KOPT-K1 (cell line): ENCODE results near the gene RIOK1.

Source experiments
- H3K27ac ChIP-seq: fragments of 200-600 bp; sonication (generic); 2 replicates; pipeline ENCODE4 v1.5.1; 2016; ENCODE audit warnings: antibody characterized with exemption, mild to moderate bottlenecking, low read depth, low read length; ENCODE audit not compliant: poor library complexity, severe bottlenecking
- H3K36me3 ChIP-seq: fragments of 200-600 bp; sonication (generic); 2 replicates; pipeline ENCODE4 v1.5.1; 2017; ENCODE audit warnings: antibody characterized with exemption, mild to moderate bottlenecking, low read length, moderate library complexity; ENCODE audit not compliant: insufficient read depth
- H3K9me3 ChIP-seq: fragments of 200-600 bp; sonication (generic); 2 replicates; pipeline ENCODE4 v1.5.1; 2017; ENCODE audit warnings: antibody characterized with exemption, low read length, mild to moderate bottlenecking; ENCODE audit not compliant: insufficient read depth, poor library complexity, severe bottlenecking

Gene RIOK1

DNA sequence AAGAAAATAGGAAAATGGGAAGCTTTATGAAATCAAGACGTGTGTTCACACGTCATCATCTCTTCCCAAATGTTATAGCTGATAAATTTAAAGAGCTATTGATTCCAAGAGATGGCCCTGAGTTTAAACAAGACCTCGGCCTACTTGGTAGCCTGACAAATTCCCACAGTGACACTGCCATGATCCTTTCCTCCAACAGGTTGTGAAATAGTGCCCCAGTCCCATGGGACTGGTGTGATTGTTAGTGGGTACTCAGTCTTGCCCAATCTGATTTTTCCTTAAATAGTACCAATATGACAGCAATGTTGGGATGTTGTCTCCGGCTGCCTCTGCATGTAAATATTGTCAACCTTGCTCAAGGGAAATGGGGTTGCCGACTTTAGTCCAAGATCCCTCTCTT lies 34.5 kb downstream of the RIOK1 start:
- Histone ChIP-seq H3K27ac (no peak overlapping the region), H3K36me3 (peaks cover 14% of the 10 kb centered on the region; the same call in 1 of the 2 replicates), H3K9me3 (no peaks in the 10 kb centered on the region)

DNA sequence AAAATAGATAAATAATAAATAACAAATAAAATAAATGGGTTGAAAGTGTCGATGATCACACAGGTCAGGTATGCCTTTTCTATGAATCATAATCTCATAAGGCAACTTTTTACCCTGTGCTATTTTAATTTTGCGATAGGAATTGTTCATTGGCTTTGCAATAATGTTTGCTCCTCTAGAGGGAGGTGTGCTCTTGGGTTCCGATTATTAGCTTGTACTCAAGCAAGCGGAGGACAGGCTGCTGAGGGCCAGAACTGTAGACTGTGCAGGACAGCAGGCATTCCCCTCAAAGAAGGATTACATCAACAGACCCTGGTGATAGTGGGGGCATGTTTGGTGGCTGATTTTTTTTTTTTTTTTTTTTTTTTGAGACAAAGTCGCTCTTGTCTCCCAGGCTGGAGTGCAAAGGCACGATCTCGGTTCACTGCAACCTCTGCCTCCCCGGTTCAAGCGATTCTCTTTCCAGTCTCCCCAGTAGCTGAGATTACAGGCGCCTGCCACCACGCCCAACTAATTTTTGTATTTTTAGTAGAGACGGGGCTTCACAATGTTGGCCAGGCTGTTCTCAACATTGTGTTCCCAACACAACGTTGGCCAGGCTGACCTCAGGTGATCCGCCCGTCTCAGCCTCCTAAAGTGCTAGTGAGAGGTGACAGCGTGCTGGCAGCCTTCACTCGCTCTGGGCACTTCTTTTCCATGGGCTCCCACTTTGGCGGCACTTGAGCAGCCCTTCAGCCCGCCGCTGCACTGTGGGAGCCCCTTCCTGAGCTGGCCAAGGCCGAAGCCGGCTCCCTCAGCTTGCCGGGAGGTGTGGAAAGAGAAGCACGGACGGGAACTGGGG lies 35.6 kb downstream of the RIOK1 start:
- Histone ChIP-seq H3K36me3 (peaks cover 5% of the 10 kb centered on the region; the same call in 1 of the 2 replicates), H3K27ac (no peak overlapping the region), H3K9me3 (no peaks in the 10 kb centered on the region)

DNA sequence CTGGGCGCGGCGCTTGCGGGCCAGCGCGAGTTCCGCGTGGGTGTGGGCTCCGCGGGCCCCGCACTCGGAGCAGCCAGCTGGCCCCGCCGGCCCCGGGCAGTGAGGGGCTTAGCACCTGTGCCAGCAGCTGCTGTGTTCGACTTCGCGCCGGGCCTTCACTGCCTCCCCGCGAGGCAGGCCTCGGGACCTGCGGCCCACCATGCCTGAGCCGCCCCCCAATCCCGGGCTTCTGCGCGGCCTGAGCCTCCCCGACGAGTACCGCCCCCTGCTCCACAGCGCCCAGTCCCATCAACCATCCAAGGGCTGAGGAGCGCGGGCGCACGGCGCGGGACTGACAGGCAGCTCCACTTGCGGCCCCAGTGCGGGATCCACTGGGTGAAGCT lies 36.2 kb downstream of the RIOK1 start:
- H3K9me3 ChIP-seq: no peaks in the 10 kb centered on the region
- H3K27ac ChIP-seq: no peak overlapping the region
- peaks cover under 1% of the 10 kb centered on the region; the same call in 1 of the 2 replicates for H3K36me3 ChIP-seq

- Histone ChIP-seq H3K36me3 (no peaks in the 10 kb centered on the region), H3K9me3 (no peaks in the 10 kb centered on the region), H3K27ac (no peak overlapping the region)
Measured at GRCh38 chr6:7426447-7427169, 37.0 kb downstream of the RIOK1 start.

GRCh38 chr6:7431313-7431673 lies 41.7 kb downstream of the RIOK1 start:
- Histone ChIP-seq H3K27ac (no peak overlapping the region), H3K9me3 (peaks cover 3% of the 10 kb centered on the region), H3K36me3 (no peaks in the 10 kb centered on the region)

- H3K36me3 ChIP-seq: no peaks in the 10 kb centered on the region
Measured at GRCh38 chr6:7431674-7432390, 42.2 kb downstream of the RIOK1 start.

DNA sequence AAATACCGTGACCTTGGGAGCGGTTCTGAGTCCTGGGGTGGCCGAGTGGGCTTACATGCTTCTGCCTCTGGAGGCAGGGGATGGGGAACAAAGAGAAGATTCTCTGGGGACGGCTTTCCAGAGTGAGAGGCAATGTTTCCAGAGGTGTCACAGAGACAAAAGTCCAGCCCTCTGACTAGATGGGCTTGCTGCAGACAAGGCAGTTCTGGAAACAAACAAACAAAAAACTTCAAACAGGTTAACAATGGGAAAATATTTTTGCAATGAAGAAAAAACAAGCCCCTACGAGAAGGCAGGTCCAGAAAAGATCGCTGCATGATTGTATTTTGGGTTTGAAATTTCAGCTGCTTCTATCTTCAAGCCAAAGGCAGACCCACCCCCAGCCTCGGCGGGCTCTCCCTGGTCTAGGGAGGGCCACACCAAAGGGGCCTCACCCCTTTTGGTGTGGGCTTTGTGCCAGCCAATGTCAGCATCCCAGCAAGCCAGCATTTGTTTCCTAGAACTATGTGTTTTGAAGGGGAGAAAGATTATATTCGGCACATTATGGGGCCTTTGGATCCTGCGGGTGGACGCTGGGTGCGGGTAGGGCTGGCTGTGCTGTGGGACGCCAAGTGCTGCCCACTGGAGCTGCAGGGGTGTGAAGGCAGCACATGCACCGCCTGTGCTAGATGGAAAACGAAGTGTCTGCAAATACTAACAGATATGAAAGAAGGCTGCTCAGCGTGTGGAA lies 42.9 kb downstream of the RIOK1 start:
- Histone ChIP-seq H3K27ac (no peak overlapping the region), H3K36me3 (no peaks in the 10 kb centered on the region), H3K9me3 (peaks cover 3% of the 10 kb centered on the region)

More at GRCh38 chr6:7431674-7432390, 42.2 kb downstream of the RIOK1 start:
- H3K9me3 ChIP-seq: peaks cover 3% of the 10 kb centered on the region
- no peak overlapping the region for H3K27ac ChIP-seq

DNA sequence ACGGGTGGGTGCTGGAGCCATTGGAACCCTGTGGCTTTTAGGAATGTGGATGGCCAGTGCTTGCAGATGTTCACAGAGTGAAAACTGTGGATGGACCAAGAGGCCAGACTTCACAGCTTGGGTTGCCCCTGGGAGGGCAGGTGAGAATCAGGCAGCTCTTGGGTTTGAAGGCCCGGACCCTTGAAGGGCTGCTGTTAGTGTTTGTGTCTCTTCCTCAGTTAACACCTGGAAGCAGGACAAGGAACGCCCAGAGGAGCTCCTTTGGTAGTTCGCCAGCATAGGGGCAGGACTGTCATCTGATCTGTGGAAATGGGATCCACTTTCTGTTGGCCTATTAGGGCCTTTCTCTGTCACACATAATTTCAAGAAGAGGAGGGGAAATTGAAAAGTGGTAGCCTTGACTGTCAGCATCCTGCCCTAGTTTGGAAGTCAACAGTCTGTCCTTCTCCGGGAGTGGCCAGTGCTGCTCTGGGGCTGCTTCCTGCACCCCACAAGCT lies 43.6 kb downstream of the RIOK1 start:
- Histone ChIP-seq H3K9me3 (peaks cover 3% of the 10 kb centered on the region), H3K27ac (no peak overlapping the region), H3K36me3 (no peaks in the 10 kb centered on the region)

DNA sequence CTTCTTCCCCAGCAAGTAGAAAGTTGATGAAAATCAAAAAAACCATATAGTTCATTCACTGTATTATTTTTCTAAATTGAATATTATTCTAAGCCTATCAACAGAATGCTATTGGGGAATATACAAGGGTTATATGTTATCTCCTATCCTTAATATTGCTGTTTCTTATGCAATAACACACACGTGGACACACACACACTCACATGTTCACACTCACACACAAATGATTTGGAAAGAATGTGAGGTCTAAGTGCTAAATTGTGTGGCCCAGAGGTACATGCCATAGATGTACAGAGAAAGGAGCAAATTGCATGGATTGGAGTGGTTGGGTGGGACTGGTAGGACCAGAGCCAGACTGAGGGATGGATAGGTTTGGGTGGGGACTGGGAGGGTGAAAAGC lies 45.1 kb downstream of the RIOK1 start:
- H3K9me3 ChIP-seq: peaks cover 3% of the 10 kb centered on the region
- H3K27ac ChIP-seq: no peak overlapping the region
- H3K36me3 ChIP-seq: no peaks in the 10 kb centered on the region

GRCh38 chr6:7438011-7438410 lies 48.4 kb downstream of the RIOK1 start:
- Histone ChIP-seq H3K27ac (no peak overlapping the region), H3K9me3 (peaks cover 8% of the 10 kb centered on the region), H3K36me3 (no peaks in the 10 kb centered on the region)

- H3K36me3 ChIP-seq: no peaks in the 10 kb centered on the region
- peak overlapping the region; percentile 8 for H3K27ac ChIP-seq
- peaks cover 8% of the 10 kb centered on the region for H3K9me3 ChIP-seq
Measured at GRCh38 chr6:7439228-7439627, 49.6 kb downstream of the RIOK1 start.

DNA sequence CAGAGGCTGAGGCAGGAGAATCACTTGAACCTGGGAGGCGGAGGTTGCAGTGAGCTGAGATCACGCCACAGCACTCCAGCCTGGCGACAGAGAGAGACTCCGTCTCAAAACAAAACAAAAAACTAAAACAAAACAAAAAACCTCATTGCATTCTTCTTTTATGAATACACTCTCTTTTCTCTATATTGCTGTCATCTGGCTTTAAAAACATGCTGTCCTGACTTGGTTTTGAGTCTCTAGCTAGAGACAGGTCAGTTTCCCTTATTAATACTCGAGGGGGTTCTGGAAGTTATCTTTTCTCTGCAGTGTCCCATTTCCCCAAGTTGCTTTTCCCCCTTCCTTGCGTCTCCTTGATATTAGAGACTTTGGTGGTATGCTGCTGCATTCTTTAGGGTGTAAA lies 50.9 kb downstream of the RIOK1 start:
- Histone ChIP-seq H3K36me3 (no peaks in the 10 kb centered on the region), H3K9me3 (peaks cover 8% of the 10 kb centered on the region), H3K27ac (no peak overlapping the region)

GRCh38 chr6:7441048-7441775 lies 51.6 kb downstream of the RIOK1 start:
- H3K9me3 ChIP-seq: peaks cover 5% of the 10 kb centered on the region
- H3K27ac ChIP-seq: no peak overlapping the region

DNA sequence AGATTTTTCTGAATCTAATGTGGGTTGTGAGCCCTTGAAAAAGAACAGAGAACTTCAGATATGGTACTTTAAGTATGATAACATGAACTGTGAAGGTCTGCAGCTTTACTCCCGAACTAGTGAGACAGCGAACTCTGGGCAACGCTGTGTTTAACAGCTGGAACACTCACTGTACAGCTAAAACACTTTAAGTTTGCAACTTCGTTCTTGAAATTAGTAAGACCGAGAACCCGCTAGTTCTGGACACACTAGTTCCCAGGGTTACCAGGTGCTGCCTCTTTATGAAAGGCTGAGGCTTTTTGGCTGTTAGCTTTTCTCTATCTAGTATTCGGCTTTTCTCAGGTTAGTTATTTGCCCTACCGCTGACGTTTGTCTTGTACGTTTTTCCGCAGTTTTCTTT lies 52.9 kb downstream of the RIOK1 start:
- Histone ChIP-seq H3K27ac (no peak overlapping the region), H3K9me3 (peaks cover 5% of the 10 kb centered on the region), H3K36me3 (no peaks in the 10 kb centered on the region)

More at GRCh38 chr6:7441048-7441775, 51.6 kb downstream of the RIOK1 start:
- H3K36me3 ChIP-seq: no peaks in the 10 kb centered on the region
